Astrocyte of the spinal cord (primary cell): ENCODE measurements around the gene AKIRIN2.
A peak's percentile ranks its signal among the peaks of the same experiment; 100 is the strongest.

ENCODE experiments used
- DNase-seq: peaks from one replicate; pipeline ENCODE4 v3.0.0; 2011; ENCODE audit warnings: low read depth, low spot score
- H3K4me3 ChIP-seq: 2 replicates; pipeline ENCODE4 v1.5.1; 2011; ENCODE audit warnings: low read depth, mild to moderate bottlenecking, low read length, moderate library complexity
- CTCF ChIP-seq: IDR thresholded peaks from 2 replicates; pipeline ENCODE4 v1.5.1; 2012; ENCODE audit warnings: low read depth, mild to moderate bottlenecking, low read length, inconsistent platforms
- in situ Hi-C: cut with HindIII; loops from 2 replicates; pipeline ENCODE4 v1.10.0; 2017; ENCODE audit warnings: low sequenced_read_pairs

Gene AKIRIN2

GRCh38 chr6:87661016-87661415 lies 41.0 kb downstream of the AKIRIN2 start:
- H3K4me3 ChIP-seq, result no peak overlapping the region
- no peak for TF ChIP-seq CTCF
- in situ Hi-C loops, result no loop called here
- peak; percentile 38 for DNase-seq

- peak; percentile 51 for DNase-seq
- TF ChIP-seq CTCF, result no peak
- in situ Hi-C loops, result no loop called here
- H3K4me3 ChIP-seq, result no peak overlapping the region
Measured at GRCh38 chr6:87660226-87660911, 41.7 kb downstream of the AKIRIN2 start.

GRCh38 chr6:87658516-87658915 lies 43.5 kb downstream of the AKIRIN2 start:
- in situ Hi-C loops, result no loop called here
- H3K4me3 ChIP-seq, result no peak overlapping the region
- TF ChIP-seq CTCF, result no peak
- no peak for DNase-seq

- no peak overlapping the region for H3K4me3 ChIP-seq
- no peak for TF ChIP-seq CTCF
- peak; percentile 29 for DNase-seq
- in situ Hi-C loops, result no loop called here
Measured at GRCh38 chr6:87656857-87657256, 45.2 kb downstream of the AKIRIN2 start.

- H3K4me3 ChIP-seq, result no peak overlapping the region
- DNase-seq, result no peak
- no peak for TF ChIP-seq CTCF
- in situ Hi-C loops, result no loop called here
Measured at GRCh38 chr6:87655824-87656223, 46.2 kb downstream of the AKIRIN2 start.

- no peak for DNase-seq
- TF ChIP-seq CTCF, result no peak
- in situ Hi-C loops, result no loop called here
- H3K4me3 ChIP-seq, result no peak overlapping the region
Measured at GRCh38 chr6:87654875-87655454, 47.1 kb downstream of the AKIRIN2 start.
